ENCODE results near the gene GUCA1A.

GUCA1A gene

GRCh38 chr6:42179261-42179944, 6.2 kb downstream of the GUCA1A start:
- Histone ChIP-seq H3F3A (ENCODE audit: insufficient read depth) (no peaks in the 10 kb centered on the region), H4K20me1 (ENCODE audit: low read depth, low read length) (no peaks in the 10 kb centered on the region), H2AFZ (ENCODE audit: low read depth, low read length, severe bottlenecking) (no peak overlapping the region), H3K9ac (ENCODE audit: low read length) (no peak overlapping the region), H3K27ac (ENCODE audit: low read depth, low read length) (no peak overlapping the region), H3K79me2 (ENCODE audit: insufficient read depth, low read length) (no peaks in the 10 kb centered on the region), H3K9me2 (replicated peaks; ENCODE audit: insufficient read depth, low read length) (no peaks in the 10 kb centered on the region), H3K4me3 (ENCODE audit: insufficient read depth, low read length, poor library complexity, severe bottlenecking) (no peak overlapping the region), H3K36me3 (ENCODE audit: low read length) (no peaks in the 10 kb centered on the region), H3K9me3 (ENCODE audit: insufficient read depth, low read length) (no peaks in the 10 kb centered on the region), H3K27me3 (ENCODE audit: low read length) (no peaks in the 10 kb centered on the region), H3K4me2 (ENCODE audit: low read depth, low read length, poor library complexity, severe bottlenecking) (no peak overlapping the region)
- TF ChIP-seq, protein P1, sequence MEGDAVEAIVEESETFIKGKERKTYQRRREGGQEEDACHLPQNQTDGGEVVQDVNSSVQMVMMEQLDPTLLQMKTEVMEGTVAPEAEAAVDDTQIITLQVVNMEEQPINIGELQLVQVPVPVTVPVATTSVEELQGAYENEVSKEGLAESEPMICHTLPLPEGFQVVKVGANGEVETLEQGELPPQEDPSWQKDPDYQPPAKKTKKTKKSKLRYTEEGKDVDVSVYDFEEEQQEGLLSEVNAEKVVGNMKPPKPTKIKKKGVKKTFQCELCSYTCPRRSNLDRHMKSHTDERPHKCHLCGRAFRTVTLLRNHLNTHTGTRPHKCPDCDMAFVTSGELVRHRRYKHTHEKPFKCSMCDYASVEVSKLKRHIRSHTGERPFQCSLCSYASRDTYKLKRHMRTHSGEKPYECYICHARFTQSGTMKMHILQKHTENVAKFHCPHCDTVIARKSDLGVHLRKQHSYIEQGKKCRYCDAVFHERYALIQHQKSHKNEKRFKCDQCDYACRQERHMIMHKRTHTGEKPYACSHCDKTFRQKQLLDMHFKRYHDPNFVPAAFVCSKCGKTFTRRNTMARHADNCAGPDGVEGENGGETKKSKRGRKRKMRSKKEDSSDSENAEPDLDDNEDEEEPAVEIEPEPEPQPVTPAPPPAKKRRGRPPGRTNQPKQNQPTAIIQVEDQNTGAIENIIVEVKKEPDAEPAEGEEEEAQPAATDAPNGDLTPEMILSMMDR (IDR thresholded peaks at IDR 0.05; ENCODE audit: insufficient read depth, low read length, poor library complexity, severe bottlenecking), result no peak
- no peak for TF ChIP-seq EZH2phosphoT487 (conservative IDR thresholded peaks at IDR 0.05; ENCODE audit: low read length)

DNA sequence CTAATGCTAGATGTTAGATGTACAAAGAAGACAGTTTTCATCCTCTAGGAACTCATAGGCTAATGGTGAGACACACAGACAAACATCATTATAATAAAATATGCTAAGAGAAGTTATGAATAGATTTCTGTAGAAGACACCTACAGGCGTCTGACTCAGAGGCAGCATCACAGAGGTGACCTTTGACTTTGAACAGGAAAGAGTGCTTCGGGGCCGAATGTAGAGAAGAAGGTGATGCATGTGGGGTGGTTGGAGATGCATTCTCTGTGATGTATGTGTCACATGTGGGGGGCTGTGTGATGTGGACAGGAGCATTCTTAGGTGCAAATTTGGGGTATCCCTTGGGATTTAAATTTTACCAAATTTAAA, 6.8 kb downstream of the GUCA1A start:
- no peaks in the 10 kb centered on the region for H3K36me3 ChIP-seq (ENCODE audit: low read length)
- no peak overlapping the region for H3K27ac ChIP-seq (ENCODE audit: low read depth, low read length)
- no peaks in the 10 kb centered on the region for H3K9me3 ChIP-seq (ENCODE audit: insufficient read depth, low read length)
- no peak overlapping the region for H3K4me2 ChIP-seq (ENCODE audit: low read depth, low read length, poor library complexity, severe bottlenecking)
- H3K9ac ChIP-seq (ENCODE audit: low read length), result no peak overlapping the region
- no peaks in the 10 kb centered on the region for H3K27me3 ChIP-seq (ENCODE audit: low read length)
- H2AFZ ChIP-seq (ENCODE audit: low read depth, low read length, severe bottlenecking), result no peak overlapping the region
- no peaks in the 10 kb centered on the region for H3K79me2 ChIP-seq (ENCODE audit: insufficient read depth, low read length)
- H4K20me1 ChIP-seq (ENCODE audit: low read depth, low read length), result no peaks in the 10 kb centered on the region
- H3K4me3 ChIP-seq (ENCODE audit: insufficient read depth, low read length, poor library complexity, severe bottlenecking), result no peak overlapping the region
- no peaks in the 10 kb centered on the region for H3F3A ChIP-seq (ENCODE audit: insufficient read depth)
- TF ChIP-seq EZH2phosphoT487 (conservative IDR thresholded peaks at IDR 0.05; ENCODE audit: low read length), result no peak
- TF ChIP-seq, protein P1 (IDR thresholded peaks at IDR 0.05; ENCODE audit: insufficient read depth, low read length, poor library complexity, severe bottlenecking), result no peak
- H3K9me2 ChIP-seq (replicated peaks; ENCODE audit: insufficient read depth, low read length), result no peaks in the 10 kb centered on the region

GRCh38 chr6:42182101-42182500, 8.9 kb downstream of the GUCA1A start:
- no peaks in the 10 kb centered on the region for H4K20me1 ChIP-seq (ENCODE audit: low read depth, low read length)
- H3K27ac ChIP-seq (ENCODE audit: low read depth, low read length), result no peak overlapping the region
- H3K4me2 ChIP-seq (ENCODE audit: low read depth, low read length, poor library complexity, severe bottlenecking), result no peak overlapping the region
- no peak overlapping the region for H2AFZ ChIP-seq (ENCODE audit: low read depth, low read length, severe bottlenecking)
- no peaks in the 10 kb centered on the region for H3K9me2 ChIP-seq (replicated peaks; ENCODE audit: insufficient read depth, low read length)
- H3K9ac ChIP-seq (ENCODE audit: low read length), result no peak overlapping the region
- H3K36me3 ChIP-seq (ENCODE audit: low read length), result no peaks in the 10 kb centered on the region
- no peaks in the 10 kb centered on the region for H3K79me2 ChIP-seq (ENCODE audit: insufficient read depth, low read length)
- H3K9me3 ChIP-seq (ENCODE audit: insufficient read depth, low read length), result no peaks in the 10 kb centered on the region
- H3F3A ChIP-seq (ENCODE audit: insufficient read depth), result no peaks in the 10 kb centered on the region
- TF ChIP-seq EZH2phosphoT487 (conservative IDR thresholded peaks at IDR 0.05; ENCODE audit: low read length), result no peak
- TF ChIP-seq, protein P1 (IDR thresholded peaks at IDR 0.05; ENCODE audit: insufficient read depth, low read length, poor library complexity, severe bottlenecking), result no peak
- H3K27me3 ChIP-seq (ENCODE audit: low read length), result no peaks in the 10 kb centered on the region
- no peak overlapping the region for H3K4me3 ChIP-seq (ENCODE audit: insufficient read depth, low read length, poor library complexity, severe bottlenecking)

All from SU-DHL-6 (cell line).